CD14-positive monocyte (primary cell): ENCODE measurements around the gene AAGAB. TPM values are rescaled to one million over a fixed set of nuclear protein-coding genes. Genes with fewer than 3 reads are reported as not detected.

Experiments
- DNase-seq, 3 donors: peaks; one replicate each; pipeline ENCODE4 v3.0.0-alpha.2; 2011 to 2022
- H2AFZ ChIP-seq: 2 replicates; pipeline ENCODE4 v1.6.0; 2012; ENCODE audit warnings: mild to moderate bottlenecking, low read depth, low read length, inconsistent platforms; ENCODE audit not compliant: insufficient read depth, poor library complexity, severe bottlenecking
- H3K27ac ChIP-seq, 2 donors: 1 replicate in 1 of 2; 2 replicates in 1 of 2; pipeline ENCODE4 v1.5.1; 2012 to 2013; ENCODE audit warnings: low read length in 2 of 2, control low read depth in 1 of 2, inconsistent platforms in 1 of 2, low read depth in 1 of 2, mild to moderate bottlenecking in 1 of 2
- H3K27me3 ChIP-seq, 2 donors: one replicate each; pipeline versions ENCODE4 v1.6.0 to v1.6.1; 2011 to 2013; ENCODE audit warnings: low read length in 2 of 2; ENCODE audit not compliant: control insufficient read depth in 2 of 2, insufficient read depth in 2 of 2
- H3K36me3 ChIP-seq, 2 donors: replicated peaks in 1 of 2; 1 replicate in 1 of 2; 2 replicates in 1 of 2; pipeline versions ENCODE4 v1.5.1 to v1.6.1; 2012 to 2013; ENCODE audit warnings: low read length in 2 of 2, control low read depth in 1 of 2, inconsistent platforms in 1 of 2, mild to moderate bottlenecking in 1 of 2; ENCODE audit not compliant: insufficient read depth in 2 of 2, control insufficient read depth in 1 of 2
- H3K4me1 ChIP-seq, 2 donors: 1 replicate in 1 of 2; 2 replicates in 1 of 2; pipeline versions ENCODE4 v1.5.1 to v1.6.1; 2012 to 2013; ENCODE audit warnings: low read length in 2 of 2, control low read depth in 1 of 2, inconsistent platforms in 1 of 2, mild to moderate bottlenecking in 1 of 2, moderate library complexity in 1 of 2; ENCODE audit not compliant: insufficient read depth in 2 of 2, control insufficient read depth in 1 of 2
- H3K4me2 ChIP-seq: replicated peaks from 2 replicates; pipeline ENCODE3; 2012; ENCODE audit warnings: low read length, moderate library complexity, mild to moderate bottlenecking; ENCODE audit not compliant: poor library complexity, severe bottlenecking; ENCODE audit errors: extremely low read depth
- H3K4me3 ChIP-seq, 3 experiments: fragments of 200-600 bp in 1 of 3; sonication (generic) in 1 of 3; replicated peaks in 1 of 3; 1 replicate in 2 of 3; 2 replicates in 1 of 3; pipeline ENCODE4 v1.5.1; 2011 to 2013; ENCODE audit warnings: low read length in 3 of 3, mild to moderate bottlenecking in 3 of 3, control low read depth in 2 of 3, low read depth in 2 of 3, inconsistent platforms in 1 of 3, moderate library complexity in 1 of 3
- H3K79me2 ChIP-seq: 2 replicates; pipeline ENCODE4 v1.6.0; 2012; ENCODE audit warnings: mild to moderate bottlenecking, control low read depth, inconsistent platforms, low read length, moderate library complexity; ENCODE audit not compliant: insufficient read depth
- H3K9ac ChIP-seq: 2 replicates; pipeline ENCODE4 v1.6.0; 2017; ENCODE audit warnings: low read length, mild to moderate bottlenecking; ENCODE audit not compliant: insufficient read depth, poor library complexity, severe bottlenecking
- H3K9me3 ChIP-seq, 2 donors: replicated peaks in 1 of 2; 1 replicate in 1 of 2; 2 replicates in 1 of 2; pipeline versions ENCODE4 v1.5.1 to v1.6.1; 2012 to 2013; ENCODE audit warnings: low read length in 2 of 2, control low read depth in 1 of 2; ENCODE audit not compliant: control insufficient read depth in 1 of 2, insufficient read depth in 1 of 2
- H4K20me1 ChIP-seq: 2 replicates; pipeline ENCODE4 v1.6.0; 2012; ENCODE audit warnings: mild to moderate bottlenecking, low read length, control low read depth, moderate library complexity; ENCODE audit not compliant: insufficient read depth
- H3K27ac Mint-ChIP-seq, 7 donors: one replicate each; pipeline ENCODE4 v1.8.0; 2020; ENCODE audit warnings: mild to moderate bottlenecking in 7 of 7, mixed read lengths in 7 of 7, moderate library complexity in 6 of 7, inconsistent platforms in 2 of 7
- H3K27me3 Mint-ChIP-seq, 3 donors: one replicate each; pipeline ENCODE4 v1.8.0; 2021 to 2022; ENCODE audit warnings: low read depth in 3 of 3, mild to moderate bottlenecking in 3 of 3, mixed read lengths in 3 of 3, moderate library complexity in 3 of 3, inconsistent platforms in 1 of 3
- H3K36me3 Mint-ChIP-seq, 2 donors: one replicate each; pipeline ENCODE4 v1.8.0; 2020; ENCODE audit warnings: mixed read lengths in 2 of 2, inconsistent platforms in 1 of 2, mild to moderate bottlenecking in 1 of 2
- H3K4me1 Mint-ChIP-seq: one replicate; pipeline ENCODE4 v1.8.0; 2020; ENCODE audit warnings: mild to moderate bottlenecking, mixed read lengths
- H3K4me3 Mint-ChIP-seq, 2 donors: one replicate each; pipeline ENCODE4 v1.8.0; 2020; ENCODE audit warnings: mild to moderate bottlenecking in 2 of 2, mixed read lengths in 2 of 2, moderate library complexity in 1 of 2
- H3K9me3 Mint-ChIP-seq, 7 donors: one replicate each; pipeline ENCODE4 v1.8.0; 2020 to 2022; ENCODE audit warnings: mixed read lengths in 7 of 7, mild to moderate bottlenecking in 6 of 7, moderate library complexity in 6 of 7, inconsistent platforms in 2 of 7
- WGBS: methylation state at CpG from one replicate; pipeline ENCODE4 v1.1.5; 2013; ENCODE audit warnings: missing lambda C conversion rate; ENCODE audit not compliant: insufficient coverage; 5-methylcytosine and 5-hydroxymethylcytosine counted together
- intact Hi-C, 2 donors: fragments of 100-400 bp; cut with micrococcal nuclease; formaldehyde crosslinking; loops; one replicate each; pipeline versions ENCODE4 v1.15.0 to v1.15.1; 2023
- polyA plus RNA-seq, 3 donors: library from polyadenylated mRNA; depleted of rRNA in 1 of 3; unstranded in 2 of 3; stranded (reverse) in 1 of 3; fragments of 300-500 nt in 2 of 3; fragments of >200 nt in 1 of 3; fragmentation: Illumina TruSeq in 2 of 3; gene quantifications; 1 replicate in 2 of 3; 2 replicates in 1 of 3; pipeline ENCODE4 v1.2.3, GENCODE V29; 2012 to 2021
- TF ChIP-seq, protein P1 (sequence below): fragments of 200-600 bp; IDR thresholded peaks from one replicate; pipeline ENCODE4 v1.8.0; 2022; ENCODE audit warnings: antibody characterized with exemption, mild to moderate bottlenecking

The AAGAB gene
- polyA plus RNA-seq, 3 donors = 11.2 to 40.4 (median 30.1) TPM

DNA sequence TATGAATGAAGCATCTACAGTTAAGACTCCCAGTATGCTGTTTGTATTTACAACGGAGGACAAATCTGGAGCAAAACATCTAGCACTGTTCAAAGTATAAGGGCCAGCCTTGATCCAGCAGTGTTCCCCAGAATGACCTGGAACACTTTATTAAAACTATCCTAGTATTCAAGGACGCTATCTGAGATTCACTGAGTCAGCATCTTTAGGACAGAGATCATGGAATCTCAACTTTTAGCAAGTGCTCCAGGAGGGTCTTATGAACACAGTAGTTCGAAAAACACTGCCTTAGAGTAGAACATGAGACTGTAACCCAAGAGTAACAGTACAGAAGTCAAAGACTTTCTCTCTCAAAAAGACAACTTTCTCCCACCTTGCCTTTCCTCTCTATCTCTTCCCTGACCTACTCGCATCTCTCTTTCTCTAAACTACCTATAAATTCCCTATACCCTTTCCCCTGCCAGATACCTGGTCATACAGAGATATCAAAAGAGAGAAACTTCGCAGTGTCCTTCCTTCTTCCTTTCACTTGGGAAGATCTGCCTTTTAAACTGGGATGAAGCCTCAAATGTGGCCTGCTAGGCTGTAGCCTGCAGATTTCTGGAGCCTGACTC lies 43.8 kb downstream of the AAGAB start:
- Mint-ChIP-seq H3K4me1 (no peaks in the 10 kb centered on the region), H3K36me3 (peaks cover 44 to 48% of the 10 kb centered on the region in 2 donors), H3K9me3 (no peaks in the 10 kb centered on the region), H3K27me3 (no peaks in the 10 kb centered on the region), H3K4me3 (no peak overlapping the region), H3K27ac (peak overlapping the region in 2 of 7 donors; percentile 1 to 26)
- intact Hi-C loops = no loop called here
- Histone ChIP-seq H3K27me3 (no peaks in the 10 kb centered on the region), H3K4me1 (no peaks in the 10 kb centered on the region), H3K79me2 (no peaks in the 10 kb centered on the region), H3K27ac (no peak overlapping the region), H3K9ac (no peak overlapping the region), H3K9me3 (no peaks in the 10 kb centered on the region), H3K36me3 (peaks cover 23 to 49% of the 10 kb centered on the region in 2 donors), H3K4me3 (no peak overlapping the region), H2AFZ (no peak overlapping the region), H4K20me1 (no peaks in the 10 kb centered on the region), H3K4me2 (no peak overlapping the region)
- DNase-seq = no peak
- TF ChIP-seq, protein P1, sequence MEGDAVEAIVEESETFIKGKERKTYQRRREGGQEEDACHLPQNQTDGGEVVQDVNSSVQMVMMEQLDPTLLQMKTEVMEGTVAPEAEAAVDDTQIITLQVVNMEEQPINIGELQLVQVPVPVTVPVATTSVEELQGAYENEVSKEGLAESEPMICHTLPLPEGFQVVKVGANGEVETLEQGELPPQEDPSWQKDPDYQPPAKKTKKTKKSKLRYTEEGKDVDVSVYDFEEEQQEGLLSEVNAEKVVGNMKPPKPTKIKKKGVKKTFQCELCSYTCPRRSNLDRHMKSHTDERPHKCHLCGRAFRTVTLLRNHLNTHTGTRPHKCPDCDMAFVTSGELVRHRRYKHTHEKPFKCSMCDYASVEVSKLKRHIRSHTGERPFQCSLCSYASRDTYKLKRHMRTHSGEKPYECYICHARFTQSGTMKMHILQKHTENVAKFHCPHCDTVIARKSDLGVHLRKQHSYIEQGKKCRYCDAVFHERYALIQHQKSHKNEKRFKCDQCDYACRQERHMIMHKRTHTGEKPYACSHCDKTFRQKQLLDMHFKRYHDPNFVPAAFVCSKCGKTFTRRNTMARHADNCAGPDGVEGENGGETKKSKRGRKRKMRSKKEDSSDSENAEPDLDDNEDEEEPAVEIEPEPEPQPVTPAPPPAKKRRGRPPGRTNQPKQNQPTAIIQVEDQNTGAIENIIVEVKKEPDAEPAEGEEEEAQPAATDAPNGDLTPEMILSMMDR = no peak
- WGBS = 97% methylated on average over 5 of the region's 5 CpGs

DNA sequence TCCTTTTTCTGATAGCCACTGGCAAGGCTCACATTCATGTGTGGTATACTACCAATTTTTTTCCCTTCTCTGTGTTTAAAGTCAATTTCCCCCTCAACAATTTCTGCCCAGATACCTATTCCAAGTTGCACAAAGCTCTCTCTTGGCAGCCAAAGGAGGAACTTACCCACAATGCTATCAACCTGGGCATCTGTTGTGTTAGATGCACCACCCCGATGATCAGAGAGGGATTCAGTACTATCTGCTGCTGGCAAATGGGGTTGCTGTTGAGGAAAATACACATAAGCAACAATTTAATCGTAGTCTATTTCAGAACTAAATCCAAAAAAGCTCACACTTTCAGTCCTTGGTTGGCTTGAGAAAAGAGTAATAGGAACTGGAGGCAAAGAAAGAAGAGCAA lies 46.1 kb downstream of the AAGAB start:
- Mint-ChIP-seq H3K4me3 (no peak overlapping the region), H3K27ac (no peak overlapping the region), H3K9me3 (no peaks in the 10 kb centered on the region), H3K27me3 (no peaks in the 10 kb centered on the region), H3K36me3 (peaks cover 55 to 56% of the 10 kb centered on the region in 2 donors), H3K4me1 (no peaks in the 10 kb centered on the region)
- TF ChIP-seq, protein P1 = no peak
- Histone ChIP-seq H2AFZ (no peak overlapping the region), H3K9ac (no peak overlapping the region), H3K27me3 (no peaks in the 10 kb centered on the region), H3K4me2 (no peak overlapping the region), H3K9me3 (no peaks in the 10 kb centered on the region), H3K4me3 (no peak overlapping the region), H3K36me3 (peaks cover 38 to 72% of the 10 kb centered on the region in 2 donors), H3K4me1 (no peaks in the 10 kb centered on the region), H3K27ac (no peak overlapping the region), H4K20me1 (no peaks in the 10 kb centered on the region), H3K79me2 (no peaks in the 10 kb centered on the region)
- intact Hi-C loops = no loop called here
- WGBS = no CpG with 5 or more reads among the region's 2 CpGs
- DNase-seq = no peak
